Spleen (tissue), 7 donors: ENCODE measurements around the gene ETF1.
A peak's percentile ranks its signal among the peaks of the same experiment; 100 is the strongest.

Experiments
- CTCF ChIP-seq, 11 experiments: fragments of 200-600 bp in 7 of 11; fragments of 450-650 bp in 4 of 11; sonication (generic) in 4 of 11; IDR thresholded peaks in 8 of 11; conservative IDR thresholded peaks in 3 of 11; 1 replicate in 7 of 11; 2 replicates in 4 of 11; pipeline versions ENCODE4 v1.4.0 to v1.8.0; 2016 to 2021; ENCODE audit warnings: antibody characterized with exemption in 11 of 11, inconsistent platforms in 4 of 11, mild to moderate bottlenecking in 1 of 11
- POLR2A ChIP-seq, 3 donors: fragments of 450-650 bp; IDR thresholded peaks; one replicate each; pipeline ENCODE4 v1.5.1; 2017; ENCODE audit warnings: antibody characterized with exemption in 3 of 3, mild to moderate bottlenecking in 1 of 3
- POLR2AphosphoS5 ChIP-seq, 3 donors: sonication (generic); formaldehyde crosslinking; IDR thresholded peaks; one replicate each; pipeline ENCODE4 v1.5.1; 2017; ENCODE audit warnings: antibody characterized with exemption in 3 of 3
- donor health status: DM: no; HTN: no; CAD: no; lungs with moderate emphysema.
- donor health status: DM: no; HTN: no; CAD: no.
- donor health status: DM: no; HTN: no; CAD: no.

GRCh38 chr5:138575194-138576015, 32.4 kb upstream of the ETF1 start, which contains the start of gene HSPA9:
- TF ChIP-seq CTCF (IDR thresholded peaks at IDR 0.05 in 8 of 11, conservative IDR thresholded peaks at IDR 0.05 in 3 of 11): peak in 9 of 11 experiments; percentile 13 to 48 (median 32)
- peak; percentile 94 to 98 (median 96) for TF ChIP-seq POLR2AphosphoS5 (IDR thresholded peaks at IDR 0.05)
- peak in 2 of 3 donors; percentile 49 to 66 for TF ChIP-seq POLR2A (IDR thresholded peaks at IDR 0.05)
